ENCODE measurements around the gene CEP83. TPM values are rescaled to one million over a fixed set of nuclear protein-coding genes. Genes with fewer than 3 reads are reported as not detected.

CEP83 gene
- polyA plus RNA-seq, 1 of the 3 experiments (the other 2 are of a cell fraction): 2.5 TPM

DNA sequence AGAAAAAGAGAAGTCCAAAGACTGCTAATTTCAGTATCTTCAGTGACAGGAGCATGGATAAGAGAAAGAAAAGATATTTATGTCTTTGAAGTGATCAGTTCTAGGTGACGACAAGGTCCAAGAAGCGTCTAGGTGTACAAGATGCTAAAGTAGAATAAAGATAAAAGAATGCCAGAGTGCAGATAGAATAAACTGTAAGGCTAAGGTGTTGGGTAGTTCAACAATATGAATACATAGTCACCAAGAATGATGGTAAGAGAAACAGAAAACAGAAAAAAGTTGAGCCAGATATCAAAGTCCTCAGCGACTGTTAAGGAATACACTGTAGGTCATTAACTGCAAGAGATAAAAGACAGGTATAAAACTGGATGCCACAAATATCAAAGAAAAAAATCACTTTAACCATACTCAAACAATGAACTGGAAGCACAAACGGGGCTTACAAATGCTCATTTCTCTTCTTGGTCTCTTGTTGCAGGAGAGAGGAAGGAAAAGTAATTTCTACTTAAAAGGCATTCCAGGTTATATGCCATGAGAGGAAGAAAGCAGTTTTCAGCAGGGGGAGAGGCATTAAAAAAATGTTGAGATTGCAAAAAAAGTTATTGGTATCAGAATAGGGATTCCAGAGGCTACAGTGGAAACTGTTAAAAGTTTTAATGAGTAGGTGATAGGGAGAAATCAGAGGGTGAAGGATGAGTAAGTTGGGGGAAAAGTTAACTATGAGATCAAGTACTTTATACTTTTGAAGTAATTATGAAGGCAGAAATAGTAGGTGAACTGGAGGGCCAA, 121.5 kb downstream of the CEP83 start:
- H3K27me3 ChIP-seq (ENCODE audit: insufficient read depth): no peaks in the 10 kb centered on the region
- no peaks in the 10 kb centered on the region for H3K9me3 ChIP-seq
- H3K4me2 ChIP-seq: no peak overlapping the region
- H3K27ac ChIP-seq (ENCODE audit: low read depth in 2 of 2, low read length in 1 of 2): no peak overlapping the region
- WGBS (ENCODE audit: low lambda C conversion rate): 97% methylated on average over 4 of the region's 4 CpGs
- no peaks in the 10 kb centered on the region for H3F3A ChIP-seq (replicated peaks; ENCODE audit: insufficient read depth)
- no peak overlapping the region for H3K4me3 ChIP-seq (ENCODE audit: low read depth in 2 of 2, low read length in 1 of 2)
- CTCF ChIA-PET: no interaction called here
- no peaks in the 10 kb centered on the region for H3K79me2 ChIP-seq (ENCODE audit: insufficient read depth)
- H2AFZ ChIP-seq (ENCODE audit: low read depth): no peak overlapping the region
- H3K4me1 ChIP-seq (ENCODE audit: control insufficient read depth in 1 of 2, insufficient read depth in 2 of 2, low read depth in 1 of 2, low read length in 1 of 2): no peaks in the 10 kb centered on the region
- no peak for TF ChIP-seq POLR2AphosphoS5 (IDR thresholded peaks at IDR 0.05; ENCODE audit: low read depth, low read length)
- no peak for TF ChIP-seq RFX5 (IDR thresholded peaks at IDR 0.05; ENCODE audit: low read length)
- no peak for TF ChIP-seq NFIC (IDR thresholded peaks at IDR 0.05; ENCODE audit: borderline replicate concordance)
- TF ChIP-seq, protein P1, sequence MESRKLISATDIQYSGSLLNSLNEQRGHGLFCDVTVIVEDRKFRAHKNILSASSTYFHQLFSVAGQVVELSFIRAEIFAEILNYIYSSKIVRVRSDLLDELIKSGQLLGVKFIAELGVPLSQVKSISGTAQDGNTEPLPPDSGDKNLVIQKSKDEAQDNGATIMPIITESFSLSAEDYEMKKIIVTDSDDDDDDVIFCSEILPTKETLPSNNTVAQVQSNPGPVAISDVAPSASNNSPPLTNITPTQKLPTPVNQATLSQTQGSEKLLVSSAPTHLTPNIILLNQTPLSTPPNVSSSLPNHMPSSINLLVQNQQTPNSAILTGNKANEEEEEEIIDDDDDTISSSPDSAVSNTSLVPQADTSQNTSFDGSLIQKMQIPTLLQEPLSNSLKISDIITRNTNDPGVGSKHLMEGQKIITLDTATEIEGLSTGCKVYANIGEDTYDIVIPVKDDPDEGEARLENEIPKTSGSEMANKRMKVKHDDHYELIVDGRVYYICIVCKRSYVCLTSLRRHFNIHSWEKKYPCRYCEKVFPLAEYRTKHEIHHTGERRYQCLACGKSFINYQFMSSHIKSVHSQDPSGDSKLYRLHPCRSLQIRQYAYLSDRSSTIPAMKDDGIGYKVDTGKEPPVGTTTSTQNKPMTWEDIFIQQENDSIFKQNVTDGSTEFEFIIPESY (IDR thresholded peaks at IDR 0.05; ENCODE audit: borderline replicate concordance, low read depth): no peak
- no peak for TF ChIP-seq SMC3 (IDR thresholded peaks at IDR 0.05; ENCODE audit: low read depth, low read length)
- TF ChIP-seq, protein P2, sequence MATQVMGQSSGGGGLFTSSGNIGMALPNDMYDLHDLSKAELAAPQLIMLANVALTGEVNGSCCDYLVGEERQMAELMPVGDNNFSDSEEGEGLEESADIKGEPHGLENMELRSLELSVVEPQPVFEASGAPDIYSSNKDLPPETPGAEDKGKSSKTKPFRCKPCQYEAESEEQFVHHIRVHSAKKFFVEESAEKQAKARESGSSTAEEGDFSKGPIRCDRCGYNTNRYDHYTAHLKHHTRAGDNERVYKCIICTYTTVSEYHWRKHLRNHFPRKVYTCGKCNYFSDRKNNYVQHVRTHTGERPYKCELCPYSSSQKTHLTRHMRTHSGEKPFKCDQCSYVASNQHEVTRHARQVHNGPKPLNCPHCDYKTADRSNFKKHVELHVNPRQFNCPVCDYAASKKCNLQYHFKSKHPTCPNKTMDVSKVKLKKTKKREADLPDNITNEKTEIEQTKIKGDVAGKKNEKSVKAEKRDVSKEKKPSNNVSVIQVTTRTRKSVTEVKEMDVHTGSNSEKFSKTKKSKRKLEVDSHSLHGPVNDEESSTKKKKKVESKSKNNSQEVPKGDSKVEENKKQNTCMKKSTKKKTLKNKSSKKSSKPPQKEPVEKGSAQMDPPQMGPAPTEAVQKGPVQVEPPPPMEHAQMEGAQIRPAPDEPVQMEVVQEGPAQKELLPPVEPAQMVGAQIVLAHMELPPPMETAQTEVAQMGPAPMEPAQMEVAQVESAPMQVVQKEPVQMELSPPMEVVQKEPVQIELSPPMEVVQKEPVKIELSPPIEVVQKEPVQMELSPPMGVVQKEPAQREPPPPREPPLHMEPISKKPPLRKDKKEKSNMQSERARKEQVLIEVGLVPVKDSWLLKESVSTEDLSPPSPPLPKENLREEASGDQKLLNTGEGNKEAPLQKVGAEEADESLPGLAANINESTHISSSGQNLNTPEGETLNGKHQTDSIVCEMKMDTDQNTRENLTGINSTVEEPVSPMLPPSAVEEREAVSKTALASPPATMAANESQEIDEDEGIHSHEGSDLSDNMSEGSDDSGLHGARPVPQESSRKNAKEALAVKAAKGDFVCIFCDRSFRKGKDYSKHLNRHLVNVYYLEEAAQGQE (IDR thresholded peaks at IDR 0.05; ENCODE audit: low read depth, low read length): no peak
- TF ChIP-seq GABPA (IDR thresholded peaks at IDR 0.05; ENCODE audit: low read depth): no peak
- TF ChIP-seq MXI1 (IDR thresholded peaks at IDR 0.05; ENCODE audit: low read depth, low read length): no peak
- no peak for TF ChIP-seq ELF1 (IDR thresholded peaks at IDR 0.05)
- TF ChIP-seq SIN3A (IDR thresholded peaks at IDR 0.05; ENCODE audit: borderline replicate concordance, low read depth, low read length): no peak
- no peak for TF ChIP-seq RAD21 (IDR thresholded peaks at IDR 0.05; ENCODE audit: low read length)
- TF ChIP-seq, protein P3, sequence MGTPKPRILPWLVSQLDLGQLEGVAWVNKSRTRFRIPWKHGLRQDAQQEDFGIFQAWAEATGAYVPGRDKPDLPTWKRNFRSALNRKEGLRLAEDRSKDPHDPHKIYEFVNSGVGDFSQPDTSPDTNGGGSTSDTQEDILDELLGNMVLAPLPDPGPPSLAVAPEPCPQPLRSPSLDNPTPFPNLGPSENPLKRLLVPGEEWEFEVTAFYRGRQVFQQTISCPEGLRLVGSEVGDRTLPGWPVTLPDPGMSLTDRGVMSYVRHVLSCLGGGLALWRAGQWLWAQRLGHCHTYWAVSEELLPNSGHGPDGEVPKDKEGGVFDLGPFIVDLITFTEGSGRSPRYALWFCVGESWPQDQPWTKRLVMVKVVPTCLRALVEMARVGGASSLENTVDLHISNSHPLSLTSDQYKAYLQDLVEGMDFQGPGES (IDR thresholded peaks at IDR 0.05; ENCODE audit: low read depth, low read length): no peak
- no peak for TF ChIP-seq RCOR1 (IDR thresholded peaks at IDR 0.05; ENCODE audit: low read length)
- no peak for TF ChIP-seq TAF1 (IDR thresholded peaks at IDR 0.05; ENCODE audit: borderline replicate concordance, low read depth, low read length)
- TF ChIP-seq RXRA (IDR thresholded peaks at IDR 0.05; ENCODE audit: borderline replicate concordance, low read depth): no peak
- TF ChIP-seq, protein P4, sequence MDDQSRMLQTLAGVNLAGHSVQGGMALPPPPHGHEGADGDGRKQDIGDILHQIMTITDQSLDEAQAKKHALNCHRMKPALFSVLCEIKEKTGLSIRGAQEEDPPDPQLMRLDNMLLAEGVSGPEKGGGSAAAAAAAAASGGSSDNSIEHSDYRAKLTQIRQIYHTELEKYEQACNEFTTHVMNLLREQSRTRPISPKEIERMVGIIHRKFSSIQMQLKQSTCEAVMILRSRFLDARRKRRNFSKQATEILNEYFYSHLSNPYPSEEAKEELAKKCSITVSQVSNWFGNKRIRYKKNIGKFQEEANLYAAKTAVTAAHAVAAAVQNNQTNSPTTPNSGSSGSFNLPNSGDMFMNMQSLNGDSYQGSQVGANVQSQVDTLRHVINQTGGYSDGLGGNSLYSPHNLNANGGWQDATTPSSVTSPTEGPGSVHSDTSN (IDR thresholded peaks at IDR 0.05): no peak
- H3K9ac ChIP-seq: no peak overlapping the region
- POLR2A ChIA-PET: no interaction called here
- no peaks in the 10 kb centered on the region for H4K20me1 ChIP-seq (ENCODE audit: insufficient read depth)
- no peak for DNase-seq
- no peaks in the 10 kb centered on the region for H3K36me3 ChIP-seq (replicated peaks in 1 of 2; ENCODE audit: control insufficient read depth in 1 of 2, insufficient read depth in 2 of 2, low read length in 1 of 2)
- no peaks in the 10 kb centered on the region for H3K9me2 ChIP-seq

Data from SK-N-SH (cell line).